Nucleus accumbens (tissue), 56 donors: Measurements from ENCODE around the gene NKX6-2.

Experiments used
- DNase-seq, 56 donors: peaks; one replicate each; lab custom pipeline; 2025; lab: John Stamatoyannopoulos, UW

The NKX6-2 gene

GRCh38 chr10:132813560-132814468, 27.9 kb upstream of the NKX6-2 start:
- no peak for DNase-seq

- no peak for DNase-seq
Measured at GRCh38 chr10:132813001-132813401, 27.1 kb upstream of the NKX6-2 start.

- DNase-seq: no peak
Measured at GRCh38 chr10:132812520-132812919, 26.6 kb upstream of the NKX6-2 start.

- DNase-seq: no peak
Measured at GRCh38 chr10:132811891-132812481, 26.0 kb upstream of the NKX6-2 start.

GRCh38 chr10:132810807-132811700, 25.1 kb upstream of the NKX6-2 start:
- no peak for DNase-seq

- DNase-seq: no peak
Measured at GRCh38 chr10:132810141-132810806, 24.3 kb upstream of the NKX6-2 start.

GRCh38 chr10:132809232-132810140, 23.5 kb upstream of the NKX6-2 start:
- DNase-seq: no peak

GRCh38 chr10:132808383-132809231, 22.7 kb upstream of the NKX6-2 start:
- DNase-seq: no peak

- DNase-seq: no peak
Measured at GRCh38 chr10:132807621-132808049, 21.7 kb upstream of the NKX6-2 start.

GRCh38 chr10:132806561-132807003, 20.6 kb upstream of the NKX6-2 start:
- no peak for DNase-seq

- no peak for DNase-seq
Measured at GRCh38 chr10:132806110-132806509, 20.2 kb upstream of the NKX6-2 start.

GRCh38 chr10:132805599-132805998, 19.7 kb upstream of the NKX6-2 start:
- no peak for DNase-seq

GRCh38 chr10:132804785-132805426, 19.0 kb upstream of the NKX6-2 start:
- DNase-seq: no peak

- no peak for DNase-seq
Measured at GRCh38 chr10:132804287-132804686, 18.3 kb upstream of the NKX6-2 start.

GRCh38 chr10:132803416-132804210, 17.7 kb upstream of the NKX6-2 start:
- DNase-seq: no peak

GRCh38 chr10:132802694-132803320, 16.9 kb upstream of the NKX6-2 start:
- DNase-seq: no peak
